Activated B cell treated with CpG ODN at 0.5 μM for 24 hours (primary cell): ENCODE data around the gene KLHL6. TPM values are rescaled to one million over a fixed set of nuclear protein-coding genes. Genes with fewer than 3 reads are reported as not detected.
A peak's percentile ranks its signal among the peaks of the same experiment; 100 is the strongest.

ENCODE experiments used
- ATAC-seq: fragments of 200-7000 bp; cut with Tn5 transposase; one replicate; pipeline ENCODE4 v1.10.0; 2021; ENCODE audit warnings: low read depth, mild to moderate bottlenecking, moderate library complexity
- CTCF ChIA-PET: fragments of 350-600 bp; sonication (Branson Sonifier 250); formaldehyde crosslinking; loops from one replicate; lab custom pipeline; 2021; ENCODE audit warnings: antibody characterized with exemption; lab: Charles Lee
- POLR2A ChIA-PET: fragments of 350-600 bp; sonication (Branson Sonifier 250); formaldehyde crosslinking; loops from one replicate; lab custom pipeline; 2021; ENCODE audit warnings: antibody characterized with exemption; lab: Charles Lee
- DNase-seq: peaks from one replicate; pipeline ENCODE4 v3.0.0; 2022
- H3K27ac Mint-ChIP-seq: one replicate; pipeline ENCODE4 v1.8.0; 2020; ENCODE audit warnings: mixed read lengths
- H3K27me3 Mint-ChIP-seq: one replicate; pipeline ENCODE4 v1.8.0; 2021; ENCODE audit warnings: mixed read lengths
- H3K36me3 Mint-ChIP-seq: one replicate; pipeline ENCODE4 v1.8.0; 2021; ENCODE audit warnings: low read depth, mixed read lengths
- H3K4me1 Mint-ChIP-seq: one replicate; pipeline ENCODE4 v1.8.0; 2021; ENCODE audit warnings: mixed read lengths
- H3K4me3 Mint-ChIP-seq: one replicate; pipeline ENCODE4 v1.8.0; 2020; ENCODE audit warnings: mild to moderate bottlenecking, mixed read lengths
- H3K9me3 Mint-ChIP-seq: one replicate; pipeline ENCODE4 v1.8.0; 2020; ENCODE audit warnings: mixed read lengths
- intact Hi-C: fragments of 100-400 bp; cut with micrococcal nuclease; formaldehyde crosslinking; loops from one replicate; pipeline ENCODE4 v1.15.1; 2024
- total RNA-seq: library from RNA; stranded (reverse); gene quantifications from 2 replicates; pipeline ENCODE4 v1.2.3, GENCODE V29; 2022
- TF ChIP-seq, protein P1 (sequence below): fragments of 200-600 bp; IDR thresholded peaks from one replicate; pipeline ENCODE4 v1.8.0; 2022; ENCODE audit warnings: antibody characterized with exemption, mild to moderate bottlenecking

KLHL6 gene
- total RNA-seq, 1 donor from 2014 or later = 41.7 TPM

DNA sequence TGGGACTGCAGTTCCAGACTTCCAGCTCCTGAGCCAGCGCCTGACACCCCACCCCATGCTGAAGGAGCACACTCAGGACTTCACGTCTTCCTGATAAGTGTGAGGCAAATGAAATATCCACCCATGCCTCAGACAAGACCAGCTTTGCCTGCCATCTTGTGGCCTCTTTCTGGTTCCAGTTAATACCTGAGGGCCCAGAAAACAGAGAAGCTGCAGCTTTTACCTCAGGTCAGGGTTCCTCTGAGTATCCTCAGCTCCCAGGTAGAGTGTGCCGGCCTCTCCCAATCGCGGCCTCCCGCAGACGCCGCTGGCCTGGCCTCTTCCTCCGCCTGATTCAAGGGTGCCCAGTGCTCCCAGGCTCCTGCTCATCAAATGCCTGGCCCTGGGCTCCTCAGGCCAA lies 5.1 kb upstream of the KLHL6 start:
- TF ChIP-seq, protein P1, sequence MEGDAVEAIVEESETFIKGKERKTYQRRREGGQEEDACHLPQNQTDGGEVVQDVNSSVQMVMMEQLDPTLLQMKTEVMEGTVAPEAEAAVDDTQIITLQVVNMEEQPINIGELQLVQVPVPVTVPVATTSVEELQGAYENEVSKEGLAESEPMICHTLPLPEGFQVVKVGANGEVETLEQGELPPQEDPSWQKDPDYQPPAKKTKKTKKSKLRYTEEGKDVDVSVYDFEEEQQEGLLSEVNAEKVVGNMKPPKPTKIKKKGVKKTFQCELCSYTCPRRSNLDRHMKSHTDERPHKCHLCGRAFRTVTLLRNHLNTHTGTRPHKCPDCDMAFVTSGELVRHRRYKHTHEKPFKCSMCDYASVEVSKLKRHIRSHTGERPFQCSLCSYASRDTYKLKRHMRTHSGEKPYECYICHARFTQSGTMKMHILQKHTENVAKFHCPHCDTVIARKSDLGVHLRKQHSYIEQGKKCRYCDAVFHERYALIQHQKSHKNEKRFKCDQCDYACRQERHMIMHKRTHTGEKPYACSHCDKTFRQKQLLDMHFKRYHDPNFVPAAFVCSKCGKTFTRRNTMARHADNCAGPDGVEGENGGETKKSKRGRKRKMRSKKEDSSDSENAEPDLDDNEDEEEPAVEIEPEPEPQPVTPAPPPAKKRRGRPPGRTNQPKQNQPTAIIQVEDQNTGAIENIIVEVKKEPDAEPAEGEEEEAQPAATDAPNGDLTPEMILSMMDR = no peak
- DNase-seq = no peak
- Mint-ChIP-seq H3K4me3 (no peak overlapping the region), H3K4me1 (peaks cover 18% of the 10 kb centered on the region), H3K9me3 (no peaks in the 10 kb centered on the region), H3K36me3 (no peaks in the 10 kb centered on the region), H3K27me3 (no peaks in the 10 kb centered on the region), H3K27ac (no peak overlapping the region)
- POLR2A ChIA-PET = interaction anchor here (0.6 to 1.5 kb wide), 3 partner anchors 17 to 206 kb away, joined by 3 to 4 read pairs (median 4); no protein-coding TSS in a partner anchor
- ATAC-seq = no peak
- intact Hi-C loops = loop anchor here (1.0 kb wide), 1 partner anchor 91 kb away; no protein-coding TSS in a partner anchor
- CTCF ChIA-PET = interaction anchor here (1.0 to 2.3 kb wide), 12 partner anchors 10 to 206 kb away, joined by 3 to 19 read pairs (median 3); no protein-coding TSS in a partner anchor

DNA sequence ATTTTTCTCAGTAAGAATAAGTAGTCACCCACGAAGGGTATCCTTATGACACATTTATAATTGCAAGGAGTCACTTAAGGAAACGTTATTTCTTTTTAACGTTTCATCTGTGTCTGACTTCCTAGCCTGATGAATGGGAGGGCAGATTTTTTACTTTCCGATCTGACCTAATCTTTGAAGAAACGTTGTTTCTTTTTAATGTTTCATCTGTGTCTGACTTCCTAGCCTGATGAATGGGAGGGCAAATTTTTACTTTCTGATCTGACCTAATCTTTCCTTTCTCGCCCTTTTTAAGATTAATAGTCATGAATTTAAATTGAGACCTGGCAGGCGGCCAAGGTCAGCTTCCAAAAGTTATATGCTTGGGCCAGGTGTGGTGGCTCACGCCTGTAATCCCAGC lies 3.0 kb upstream of the KLHL6 start:
- intact Hi-C loops = no loop called here
- POLR2A ChIA-PET = no interaction called here

DNA sequence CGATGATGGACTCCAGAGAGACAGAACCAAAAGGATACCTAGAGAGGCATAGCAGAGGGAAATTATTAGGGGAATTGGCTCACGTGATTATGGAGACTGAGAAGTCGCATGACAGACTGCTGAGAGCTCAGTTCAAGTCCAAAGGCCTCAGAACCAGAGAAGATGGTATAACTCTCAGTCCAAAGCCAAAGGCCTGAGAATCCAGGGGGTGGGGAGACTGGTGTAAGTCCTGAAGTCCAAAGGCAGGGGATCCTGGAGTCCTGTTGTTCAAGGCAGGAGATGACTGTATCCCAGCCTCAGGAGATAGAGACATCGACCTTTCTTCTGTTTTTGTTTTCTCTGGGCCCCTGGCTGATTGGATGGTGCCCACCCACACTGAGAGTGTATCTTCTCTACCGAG lies 1.2 kb upstream of the KLHL6 start:
- DNase-seq (no peak), ATAC-seq (no peak)
- Mint-ChIP-seq H3K27ac (peak overlapping the region; percentile 99), H3K4me3 (no peak overlapping the region), H3K27me3 (no peaks in the 10 kb centered on the region), H3K9me3 (no peaks in the 10 kb centered on the region), H3K36me3 (peaks cover 25% of the 10 kb centered on the region), H3K4me1 (peaks cover 44% of the 10 kb centered on the region)
- ChIA-PET CTCF (no interaction called here), POLR2A (no interaction called here)
- TF ChIP-seq, protein P1 = no peak
- intact Hi-C loops = no loop called here

More for the DNA sequence above, 3.0 kb upstream of the KLHL6 start:
- Mint-ChIP-seq H3K27ac (no peak overlapping the region), H3K4me3 (no peak overlapping the region), H3K27me3 (no peaks in the 10 kb centered on the region), H3K9me3 (no peaks in the 10 kb centered on the region), H3K36me3 (peaks cover 16% of the 10 kb centered on the region), H3K4me1 (peaks cover 28% of the 10 kb centered on the region)
- DNase-seq (no peak), ATAC-seq (no peak)
- TF ChIP-seq, protein P1 = no peak
- CTCF ChIA-PET = interaction anchor here (0.9 to 1.1 kb wide), 2 partner anchors 56 to 58 kb away, joined by 3 read pairs; no protein-coding TSS in a partner anchor

DNA sequence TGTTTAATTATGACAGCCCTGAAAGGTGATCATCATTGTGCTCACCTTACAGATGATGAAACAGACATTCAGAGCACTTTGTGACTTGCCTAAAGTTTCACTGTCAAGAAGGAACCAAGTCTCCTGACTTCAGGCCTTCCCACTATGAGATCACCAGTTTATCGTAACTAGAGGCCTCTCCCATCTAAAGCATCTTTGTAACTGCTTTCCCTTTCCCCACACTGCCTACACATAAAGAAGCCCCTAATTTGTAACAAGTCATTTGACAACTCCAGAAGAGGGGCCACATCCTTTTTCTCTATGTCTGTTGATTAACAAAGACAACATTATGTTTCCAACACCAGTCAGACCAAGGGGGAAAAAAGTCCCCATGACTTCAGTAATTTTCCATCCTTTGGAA lies 1.1 kb downstream of the KLHL6 start:
- intact Hi-C loops = loop anchor here (1.0 to 2.0 kb wide), 3 partner anchors 18 to 38 kb away; no protein-coding TSS in a partner anchor
- TF ChIP-seq, protein P1 = no peak
- CTCF ChIA-PET = no interaction called here
- no peaks in the 10 kb centered on the region for H3K27me3 Mint-ChIP-seq
- peaks cover 36% of the 10 kb centered on the region for H3K36me3 Mint-ChIP-seq
- H3K4me3 Mint-ChIP-seq = peak overlapping the region; percentile 98
- H3K4me1 Mint-ChIP-seq = peaks cover 67% of the 10 kb centered on the region
- H3K9me3 Mint-ChIP-seq = peaks cover 3% of the 10 kb centered on the region
- ATAC-seq = peak; percentile 29
- POLR2A ChIA-PET = interaction anchor here (1.5 to 1.7 kb wide), 3 partner anchors 10 to 82 kb away, joined by 5 to 15 read pairs (median 7); no protein-coding TSS in a partner anchor
- DNase-seq = no peak
- peak overlapping the region; percentile 99 for H3K27ac Mint-ChIP-seq

DNA sequence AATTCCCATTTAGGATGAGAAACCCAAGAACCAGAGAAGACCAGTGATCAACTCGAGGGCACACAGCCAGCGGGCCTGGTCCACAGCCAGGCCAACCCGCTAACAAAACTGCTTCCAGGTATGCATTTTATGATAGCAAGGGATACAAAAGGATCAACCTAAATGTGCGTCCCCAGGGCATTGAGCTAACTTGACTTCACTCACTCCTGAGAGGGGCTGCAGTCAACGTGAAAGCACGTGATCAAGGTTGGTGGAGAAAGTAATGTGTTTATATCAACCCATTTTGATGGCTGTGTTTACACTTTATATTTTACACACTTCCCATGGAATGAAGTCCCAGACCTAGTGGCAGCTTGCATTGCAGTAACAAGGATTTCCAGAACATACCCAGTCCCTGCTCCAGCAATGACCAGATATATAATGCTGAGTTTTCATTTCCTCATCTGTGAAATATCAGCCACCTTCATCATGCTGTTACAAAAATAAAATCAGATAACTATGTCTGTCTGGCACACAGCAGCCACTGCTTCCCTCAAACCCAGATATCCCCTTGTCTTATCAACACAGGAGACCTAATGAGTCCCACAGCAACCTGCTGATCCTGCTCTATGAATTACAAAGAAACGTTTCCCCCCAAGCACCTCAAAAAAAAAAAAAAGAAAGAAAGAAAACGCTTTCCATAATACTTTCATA lies 2.0 kb downstream of the KLHL6 start:
- peak overlapping the region; percentile 99 for H3K27ac Mint-ChIP-seq
- TF ChIP-seq, protein P1 = no peak
- ChIA-PET POLR2A (interaction anchor here (0.8 to 4.2 kb wide), 5 partner anchors 9 to 83 kb away, joined by 3 to 33 read pairs (median 7); no protein-coding TSS in a partner anchor), CTCF (interaction anchor here (1.2 to 1.9 kb wide), 3 partner anchors 13 to 84 kb away, joined by 3 to 7 read pairs (median 4); no protein-coding TSS in a partner anchor)
- intact Hi-C loops = loop anchor here (1.0 to 2.0 kb wide), 3 partner anchors 19 to 37 kb away; no protein-coding TSS in a partner anchor
- peaks cover 3% of the 10 kb centered on the region for H3K9me3 Mint-ChIP-seq
- H3K4me1 Mint-ChIP-seq = peaks cover 72% of the 10 kb centered on the region
- ATAC-seq (no peak), DNase-seq (no peak)
- H3K4me3 Mint-ChIP-seq = peak overlapping the region; percentile 98
- peaks cover 37% of the 10 kb centered on the region for H3K36me3 Mint-ChIP-seq
- H3K27me3 Mint-ChIP-seq = no peaks in the 10 kb centered on the region
